H9 (cell line): ENCODE measurements around the gene RNF32. TPM values are rescaled to one million over a fixed set of nuclear protein-coding genes. Genes with fewer than 3 reads are reported as not detected.

Experiments
- DNase-seq: peaks from one replicate; pipeline ENCODE4 v3.0.0-alpha.2; 2017
- H2AFZ ChIP-seq: one replicate; pipeline ENCODE4 v1.6.1; 2013; ENCODE audit warnings: mild to moderate bottlenecking, low read length, control low read depth, moderate library complexity
- H2AK5ac ChIP-seq: 2 replicates; pipeline ENCODE4 v1.6.1; 2013; ENCODE audit warnings: low read length, control low read depth, mixed read lengths; ENCODE audit not compliant: insufficient read length
- H2BK120ac ChIP-seq: one replicate; pipeline ENCODE4 v1.6.1; 2013; ENCODE audit warnings: low read depth, mild to moderate bottlenecking, low read length, control low read depth, inconsistent platforms; ENCODE audit not compliant: poor library complexity, severe bottlenecking
- H2BK12ac ChIP-seq: 2 replicates; pipeline ENCODE4 v1.6.1; 2013; ENCODE audit warnings: low read length, control low read depth, mixed read lengths, low read depth; ENCODE audit not compliant: insufficient read length
- H2BK15ac ChIP-seq: 2 replicates; pipeline ENCODE4 v1.6.1; 2013; ENCODE audit warnings: low read depth, low read length, control low read depth
- H2BK20ac ChIP-seq: one replicate; pipeline ENCODE4 v1.6.1; 2013; ENCODE audit warnings: low read depth, mild to moderate bottlenecking, low read length, control low read depth, inconsistent platforms; ENCODE audit not compliant: poor library complexity, severe bottlenecking
- H2BK5ac ChIP-seq: 2 replicates; pipeline ENCODE4 v1.6.1; 2013; ENCODE audit warnings: low read length, control low read depth, mixed read lengths; ENCODE audit not compliant: insufficient read length
- H3K14ac ChIP-seq: 2 replicates; pipeline ENCODE4 v1.6.1; 2013; ENCODE audit warnings: low read length, control low read depth; ENCODE audit not compliant: insufficient read depth
- H3K18ac ChIP-seq: 2 replicates; pipeline ENCODE4 v1.6.1; 2013; ENCODE audit warnings: low read depth, mild to moderate bottlenecking, mixed read lengths, low read length, control low read depth; ENCODE audit not compliant: insufficient read length
- H3K23ac ChIP-seq: 2 replicates; pipeline ENCODE4 v1.6.1; 2013; ENCODE audit warnings: low read length, control low read depth, mixed read lengths, low read depth; ENCODE audit not compliant: insufficient read length
- H3K23me2 ChIP-seq: 2 replicates; pipeline ENCODE4 v1.6.1; 2013; ENCODE audit warnings: low read depth, mild to moderate bottlenecking, mixed read lengths, low read length, control low read depth; ENCODE audit not compliant: insufficient read length, poor library complexity, severe bottlenecking
- H3K27ac ChIP-seq: 2 replicates; pipeline ENCODE4 v1.5.1; 2013; ENCODE audit warnings: low read length, control low read depth, mixed read lengths, low read depth; ENCODE audit not compliant: insufficient read length
- H3K27me3 ChIP-seq: 2 replicates; pipeline ENCODE4 v1.6.1; 2013; ENCODE audit warnings: low read length, control low read depth, inconsistent platforms; ENCODE audit not compliant: insufficient read depth
- H3K4ac ChIP-seq: 2 replicates; pipeline ENCODE4 v1.6.1; 2013; ENCODE audit warnings: low read depth, mild to moderate bottlenecking, control low read depth, inconsistent platforms, low read length, moderate library complexity
- H3K4me1 ChIP-seq: 2 replicates; pipeline ENCODE4 v1.6.1; 2013; ENCODE audit warnings: low read length, control low read depth, inconsistent platforms; ENCODE audit not compliant: insufficient read depth
- H3K4me2 ChIP-seq: 2 replicates; pipeline ENCODE4 v1.6.1; 2013; ENCODE audit warnings: low read length, control low read depth, mixed read lengths; ENCODE audit not compliant: insufficient read length, insufficient read depth
- H3K56ac ChIP-seq: 2 replicates; pipeline ENCODE4 v1.6.1; 2013; ENCODE audit warnings: low read depth, mild to moderate bottlenecking, mixed read lengths, low read length, control low read depth; ENCODE audit not compliant: insufficient read length
- H3K79me1 ChIP-seq: 2 replicates; pipeline ENCODE4 v1.6.1; 2013; ENCODE audit warnings: low read depth, mild to moderate bottlenecking, moderate library complexity, low read length, control low read depth, inconsistent platforms; ENCODE audit not compliant: insufficient read depth, poor library complexity, severe bottlenecking
- H3K79me2 ChIP-seq: 2 replicates; pipeline ENCODE4 v1.6.1; 2013; ENCODE audit warnings: low read length, control low read depth, inconsistent platforms; ENCODE audit not compliant: insufficient read depth
- H3K9ac ChIP-seq: 2 replicates; pipeline ENCODE4 v1.6.1; 2013; ENCODE audit warnings: low read length, control low read depth, mixed read lengths; ENCODE audit not compliant: insufficient read length; ENCODE audit errors: extremely low read depth
- H3K9me3 ChIP-seq: one replicate; pipeline ENCODE4 v1.6.1; 2013; ENCODE audit warnings: low read depth, low read length, inconsistent platforms; ENCODE audit not compliant: control insufficient read depth
- H3T11ph ChIP-seq: one replicate; pipeline ENCODE4 v1.6.1; 2013; ENCODE audit warnings: mild to moderate bottlenecking, low read length, control low read depth, inconsistent platforms
- H4K20me1 ChIP-seq: one replicate; pipeline ENCODE4 v1.6.1; 2013; ENCODE audit not compliant: control insufficient read depth, insufficient read length, insufficient read depth
- H4K5ac ChIP-seq: 2 replicates; pipeline ENCODE4 v1.6.1; 2013; ENCODE audit warnings: low read depth, mild to moderate bottlenecking, mixed read lengths, low read length, control low read depth; ENCODE audit not compliant: insufficient read length
- H4K8ac ChIP-seq: replicated peaks from 2 replicates; pipeline ENCODE4 v1.6.1; 2013; ENCODE audit warnings: low read length, control low read depth, mixed read lengths, low read depth; ENCODE audit not compliant: insufficient read length
- H4K91ac ChIP-seq: 2 replicates; pipeline ENCODE4 v1.6.1; 2013; ENCODE audit warnings: low read depth, mild to moderate bottlenecking, moderate library complexity, mixed read lengths, low read length, control low read depth; ENCODE audit not compliant: insufficient read length
- H3K27ac Mint-ChIP-seq, 3 experiments: 2 replicates in 2 of 3; 3 replicates in 1 of 3; pipeline ENCODE4 v1.8.0; 2020 to 2021; ENCODE audit warnings: mixed read lengths in 3 of 3, mild to moderate bottlenecking in 1 of 3, moderate library complexity in 1 of 3
- H3K27me3 Mint-ChIP-seq: 2 replicates; pipeline ENCODE4 v1.8.0; 2021; ENCODE audit warnings: low read depth, mild to moderate bottlenecking, moderate library complexity, mixed read lengths
- H3K36me3 Mint-ChIP-seq, 3 experiments: 2 replicates in 2 of 3; 3 replicates in 1 of 3; pipeline ENCODE4 v1.8.0; 2020 to 2021; ENCODE audit warnings: low read depth in 3 of 3, mixed read lengths in 3 of 3; ENCODE audit not compliant: insufficient read depth in 1 of 3
- H3K4me1 Mint-ChIP-seq, 2 experiments: 2 replicates each; pipeline ENCODE4 v1.8.0; 2020; ENCODE audit warnings: mixed read lengths in 2 of 2
- H3K4me3 Mint-ChIP-seq, 2 experiments: 2 replicates in 1 of 2; 3 replicates in 1 of 2; pipeline ENCODE4 v1.8.0; 2020 to 2021; ENCODE audit warnings: mild to moderate bottlenecking in 2 of 2, mixed read lengths in 2 of 2, moderate library complexity in 1 of 2
- H3K9me3 Mint-ChIP-seq, 2 experiments: 2 replicates in 1 of 2; 3 replicates in 1 of 2; pipeline ENCODE4 v1.8.0; 2020; ENCODE audit warnings: mild to moderate bottlenecking in 2 of 2, mixed read lengths in 2 of 2, moderate library complexity in 1 of 2
- WGBS: extraction: QIAGEN DNeasy Blood & Tissue Kit; methylation state at CpG from one replicate; pipeline ENCODE4 v1.1.7; 2013; ENCODE audit warnings: missing lambda C conversion rate, low lambda C conversion rate, mixed read lengths; ENCODE audit not compliant: insufficient read length; ENCODE audit errors: extremely low coverage; 5-methylcytosine and 5-hydroxymethylcytosine counted together
- total RNA-seq: library from RNA; stranded (reverse); gene quantifications from 2 replicates; pipeline ENCODE4 v1.2.1, GENCODE V29; 2021
- TF ChIP-seq, protein P1 (sequence below): fragments of 200-600 bp; sonication (generic); conservative IDR thresholded peaks from 3 replicates; pipeline ENCODE4 v1.8.0; 2021; ENCODE audit warnings: antibody characterized with exemption, mild to moderate bottlenecking

Gene RNF32
- total RNA-seq, 1 experiment from 2014 or later: 0.90 TPM

DNA sequence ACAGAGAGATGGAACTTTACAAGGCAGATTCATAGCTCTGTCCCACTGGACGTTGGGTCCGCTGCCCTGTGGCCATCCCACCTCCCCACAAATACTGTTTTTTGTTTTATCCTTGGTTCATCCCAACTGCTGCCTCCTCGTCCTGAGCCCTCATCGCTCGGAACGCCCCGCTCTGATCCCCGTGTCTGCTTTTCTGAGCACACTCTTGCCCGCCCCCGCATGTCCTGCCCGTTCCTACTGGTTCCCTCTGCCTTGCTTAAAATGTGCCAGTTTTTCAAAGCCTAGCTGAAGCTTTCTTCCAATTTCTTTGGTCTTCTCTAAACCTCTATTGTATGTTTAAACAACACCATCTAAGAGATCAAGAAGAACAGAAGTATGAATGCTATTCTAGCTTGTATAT lies 19.4 kb downstream of the RNF32 start:
- Histone ChIP-seq H4K91ac (no peak overlapping the region), H3K79me1 (no peaks in the 10 kb centered on the region), H3K4ac (no peak overlapping the region), H2BK12ac (no peak overlapping the region), H3K4me1 (no peaks in the 10 kb centered on the region; the same call in 1 of the 2 replicates), H3K23me2 (no peaks in the 10 kb centered on the region), H2AK5ac (no peak overlapping the region), H2BK120ac (no peak overlapping the region), H3K23ac (no peak overlapping the region), H3K79me2 (no peaks in the 10 kb centered on the region), H3K9ac (no peak overlapping the region), H2AFZ (no peak overlapping the region), H2BK5ac (no peak overlapping the region), H3K4me2 (no peak overlapping the region), H4K20me1 (no peaks in the 10 kb centered on the region), H4K5ac (no peak overlapping the region), H4K8ac (no peak overlapping the region), H3K56ac (no peak overlapping the region), H3T11ph (no peak overlapping the region), H3K14ac (no peak overlapping the region), H3K27ac (no peak overlapping the region), H3K27me3 (no peaks in the 10 kb centered on the region), H3K18ac (peak overlapping the region; percentile 63), H3K9me3 (no peaks in the 10 kb centered on the region), H2BK15ac (no peak overlapping the region), H2BK20ac (no peak overlapping the region)
- Mint-ChIP-seq H3K4me3 (no peak overlapping the region), H3K4me1 (peaks cover 12 to 14% of the 10 kb centered on the region in 2 experiments), H3K27ac (no peak overlapping the region), H3K36me3 (no peaks in the 10 kb centered on the region), H3K9me3 (no peaks in the 10 kb centered on the region), H3K27me3 (no peaks in the 10 kb centered on the region)
- TF ChIP-seq, protein P1, sequence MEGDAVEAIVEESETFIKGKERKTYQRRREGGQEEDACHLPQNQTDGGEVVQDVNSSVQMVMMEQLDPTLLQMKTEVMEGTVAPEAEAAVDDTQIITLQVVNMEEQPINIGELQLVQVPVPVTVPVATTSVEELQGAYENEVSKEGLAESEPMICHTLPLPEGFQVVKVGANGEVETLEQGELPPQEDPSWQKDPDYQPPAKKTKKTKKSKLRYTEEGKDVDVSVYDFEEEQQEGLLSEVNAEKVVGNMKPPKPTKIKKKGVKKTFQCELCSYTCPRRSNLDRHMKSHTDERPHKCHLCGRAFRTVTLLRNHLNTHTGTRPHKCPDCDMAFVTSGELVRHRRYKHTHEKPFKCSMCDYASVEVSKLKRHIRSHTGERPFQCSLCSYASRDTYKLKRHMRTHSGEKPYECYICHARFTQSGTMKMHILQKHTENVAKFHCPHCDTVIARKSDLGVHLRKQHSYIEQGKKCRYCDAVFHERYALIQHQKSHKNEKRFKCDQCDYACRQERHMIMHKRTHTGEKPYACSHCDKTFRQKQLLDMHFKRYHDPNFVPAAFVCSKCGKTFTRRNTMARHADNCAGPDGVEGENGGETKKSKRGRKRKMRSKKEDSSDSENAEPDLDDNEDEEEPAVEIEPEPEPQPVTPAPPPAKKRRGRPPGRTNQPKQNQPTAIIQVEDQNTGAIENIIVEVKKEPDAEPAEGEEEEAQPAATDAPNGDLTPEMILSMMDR: no peak
- no CpG with 5 or more reads among the region's 11 CpGs for WGBS
- no peak for DNase-seq
